GM18502 (cell line): ENCODE measurements around the gene CETN1.

Experiments used
- ATAC-seq: cut with Tn5 transposase; IDR thresholded peaks from one replicate; pipeline ENCODE4 v1.9.1; 2021; ENCODE audit warnings: mild to moderate bottlenecking; ENCODE audit not compliant: unreplicated experiment, poor library complexity

The CETN1 gene

DNA sequence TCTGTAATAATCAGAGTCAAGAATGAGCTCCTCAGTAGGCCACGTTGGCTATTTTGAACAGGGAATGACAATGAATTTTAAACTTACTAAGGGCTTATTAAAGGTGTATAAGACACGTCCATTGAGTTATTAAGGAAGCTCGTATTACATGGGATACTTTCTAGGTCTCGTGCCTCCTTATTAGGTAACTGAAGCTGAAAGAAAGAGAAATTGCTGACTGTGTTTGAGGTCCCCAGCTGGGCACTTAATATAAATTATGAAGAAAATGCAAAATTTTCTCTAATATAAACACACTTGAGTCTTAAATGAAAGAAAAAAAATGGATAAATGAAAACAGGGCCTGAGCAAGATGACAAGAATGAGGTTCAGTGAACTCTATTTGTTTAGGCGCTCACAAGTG is 38.4 kb downstream of the CETN1 start:
- ATAC-seq, result no peak

DNA sequence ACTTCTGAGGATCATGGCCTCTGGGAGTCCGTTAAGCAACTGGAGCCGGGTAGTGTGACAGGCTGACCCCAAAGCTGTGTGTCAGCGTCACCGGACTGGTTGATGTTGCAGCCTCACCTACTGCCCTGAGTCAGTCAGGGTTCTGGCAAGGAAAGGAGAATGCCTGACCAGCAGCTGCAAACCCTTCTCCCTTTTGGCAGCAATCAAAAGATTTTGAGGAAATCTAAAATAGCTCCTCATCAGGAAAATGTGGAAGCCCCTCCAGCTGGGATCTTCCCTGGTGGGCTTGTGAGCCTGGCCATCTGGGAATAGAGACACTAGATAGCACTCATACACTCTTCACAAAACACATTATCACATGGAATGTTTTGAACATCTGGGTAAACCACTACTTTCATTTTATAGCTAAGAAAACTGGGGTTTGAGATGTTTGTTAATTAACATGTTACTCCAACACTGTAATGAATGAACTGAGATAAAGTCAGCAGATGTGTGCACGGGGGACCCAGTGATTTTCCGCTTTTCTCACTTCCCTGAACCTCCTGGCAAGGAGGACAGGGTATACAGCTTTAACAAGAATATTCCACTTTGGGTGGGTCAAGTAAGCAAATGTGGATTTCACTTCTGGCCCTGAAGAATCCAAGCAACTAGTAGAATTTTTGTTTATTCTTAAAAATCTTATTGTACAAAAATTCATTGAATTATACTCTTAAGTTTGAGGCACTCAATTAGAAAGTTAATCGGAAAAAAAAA is 41.3 kb downstream of the CETN1 start:
- ATAC-seq, result no peak

DNA sequence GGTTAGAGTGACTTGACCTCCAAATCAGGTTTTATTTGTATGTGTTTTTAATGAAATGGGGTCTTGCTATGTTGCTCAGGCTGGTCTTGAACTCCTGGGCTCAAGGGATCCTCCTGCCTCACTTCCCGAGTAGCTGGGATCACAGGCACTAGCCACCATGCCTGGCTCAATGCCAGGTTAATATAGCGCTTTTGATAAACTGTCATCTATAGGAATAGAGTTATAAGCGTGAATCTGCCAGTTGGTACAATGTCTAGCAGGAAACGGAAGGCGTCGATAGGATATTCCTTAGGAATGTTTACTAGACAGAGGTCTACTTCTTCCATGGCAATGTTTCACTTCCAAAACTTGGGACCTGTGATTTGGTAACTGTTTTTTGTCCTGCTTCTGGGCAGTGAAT is 42.1 kb downstream of the CETN1 start:
- no peak for ATAC-seq

DNA sequence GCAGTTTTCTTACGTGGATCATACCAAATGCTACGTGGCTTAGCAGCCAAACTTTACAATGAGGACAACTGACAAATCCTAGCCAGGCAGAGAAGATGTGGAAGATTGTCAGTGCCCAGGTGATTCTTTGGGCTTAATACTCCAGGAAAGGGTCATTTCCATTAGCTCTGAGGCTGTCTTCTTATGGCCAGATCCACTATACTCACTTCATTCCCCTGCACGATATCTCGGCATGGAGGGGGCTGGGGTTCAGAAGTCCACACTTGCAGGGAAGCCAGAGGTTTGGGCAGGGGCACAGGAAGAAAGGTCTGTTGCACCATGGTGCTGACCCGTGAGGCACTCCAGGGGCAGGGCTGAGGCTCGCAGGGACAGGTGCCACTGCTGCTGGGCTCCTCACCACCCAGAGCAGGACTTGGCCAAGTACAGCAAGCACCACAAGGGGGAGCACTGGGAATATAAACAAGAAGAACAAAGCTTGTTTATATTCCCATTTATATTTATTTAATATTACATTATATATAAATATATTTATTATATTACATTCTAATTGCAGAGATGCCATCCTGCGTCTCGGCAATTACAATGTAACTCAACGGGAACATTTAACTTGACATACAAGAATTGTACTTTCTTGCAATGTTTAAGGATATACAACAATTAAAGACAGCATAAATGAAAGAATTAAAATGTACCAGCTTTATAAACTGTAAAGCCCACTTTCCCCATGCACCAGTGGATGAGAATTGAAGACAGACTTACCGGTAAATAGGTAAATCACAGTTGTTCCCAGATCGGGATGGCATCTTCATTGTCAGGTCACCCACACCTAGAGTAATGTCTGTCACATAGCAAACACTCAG is 43.8 kb downstream of the CETN1 start:
- ATAC-seq, result no peak

DNA sequence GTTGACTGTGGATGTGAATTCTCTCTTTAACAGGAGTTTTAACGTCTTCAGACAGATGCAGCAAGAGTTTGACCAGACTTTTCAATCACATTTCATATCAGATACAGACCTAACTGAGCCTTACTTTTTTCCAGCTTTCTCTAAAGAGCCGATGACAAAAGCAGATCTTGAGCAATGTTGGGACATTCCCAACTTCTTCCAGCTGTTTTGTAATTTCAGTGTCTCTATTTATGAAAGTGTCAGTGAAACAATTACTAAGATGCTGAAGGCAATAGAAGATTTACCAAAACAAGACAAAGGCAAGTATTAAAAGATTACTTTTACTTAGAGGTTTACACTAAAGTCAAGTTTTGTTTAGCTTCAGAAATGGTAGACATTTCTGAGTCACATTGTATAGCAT is 47.1 kb downstream of the CETN1 start:
- ATAC-seq, result no peak

GRCh38 chr18:629269-630150 is 49.3 kb downstream of the CETN1 start:
- no peak for ATAC-seq

GRCh38 chr18:631560-631959 is 51.4 kb downstream of the CETN1 start:
- ATAC-seq, result no peak
